Smooth muscle cell (in vitro differentiated cells): ENCODE data around the gene CDHR2. TPM values are rescaled to one million over a fixed set of nuclear protein-coding genes. Genes with fewer than 3 reads are reported as not detected.

ENCODE experiments used
- DNase-seq: peaks from one replicate; lab custom pipeline; 2025; ENCODE audit not compliant: unreplicated experiment; lab: John Stamatoyannopoulos, UW
- H2AFZ ChIP-seq: fragments of 200-600 bp; sonication (generic); 2 replicates; pipeline ENCODE4 v1.6.0; 2016; ENCODE audit warnings: antibody characterized with exemption, low read depth, mild to moderate bottlenecking
- H3F3A ChIP-seq: fragments of 200-600 bp; sonication (generic); 2 replicates; pipeline ENCODE4 v1.6.0; 2017; ENCODE audit warnings: antibody characterized with exemption, low read depth
- H3K27ac ChIP-seq: fragments of 200-600 bp; sonication (generic); 2 replicates; pipeline ENCODE4 v1.5.1; 2016; ENCODE audit warnings: low read depth, mild to moderate bottlenecking
- H3K27me3 ChIP-seq: fragments of 200-600 bp; sonication (generic); 2 replicates; pipeline ENCODE4 v1.6.1; 2016; ENCODE audit warnings: low read depth, mild to moderate bottlenecking
- H3K36me3 ChIP-seq: fragments of 200-600 bp; sonication (generic); 2 replicates; pipeline ENCODE4 v1.5.1; 2016; ENCODE audit warnings: low read depth
- H3K4me1 ChIP-seq: fragments of 200-600 bp; sonication (generic); 2 replicates; pipeline ENCODE4 v1.5.1; 2016; ENCODE audit warnings: low read depth
- H3K4me2 ChIP-seq: fragments of 200-600 bp; sonication (generic); 2 replicates; pipeline ENCODE4 v1.6.0; 2016; ENCODE audit warnings: mild to moderate bottlenecking
- H3K4me3 ChIP-seq: fragments of 200-600 bp; sonication (generic); 2 replicates; pipeline ENCODE4 v1.5.1; 2016; ENCODE audit warnings: mild to moderate bottlenecking
- H3K79me2 ChIP-seq: fragments of 200-600 bp; sonication (generic); 2 replicates; pipeline ENCODE4 v1.6.0; 2016; ENCODE audit warnings: low read depth, mild to moderate bottlenecking
- H3K9ac ChIP-seq: fragments of 200-600 bp; sonication (generic); 2 replicates; pipeline ENCODE4 v1.6.0; 2016; ENCODE audit warnings: low read depth
- H3K9me3 ChIP-seq: fragments of 200-600 bp; sonication (generic); replicated peaks from 2 replicates; pipeline ENCODE4 v1.5.1; 2016; ENCODE audit warnings: low read depth
- H4K20me1 ChIP-seq: fragments of 200-600 bp; sonication (generic); 2 replicates; pipeline ENCODE4 v1.6.0; 2016; ENCODE audit warnings: low read depth
- whole genome bisulfite sequencing: methylation state at CpG from one replicate; pipeline ENCODE4 v1.1.7; 2016; ENCODE audit warnings: low lambda C conversion rate; 5-methylcytosine and 5-hydroxymethylcytosine counted together
- polyA plus RNA-seq: library from polyadenylated mRNA; unstranded; fragments of >200 nt; fragmentation: Nextera tagmentation; extraction: Ambion mirVana; gene quantifications from 2 replicates; pipeline ENCODE4 v1.2.1, GENCODE V29; 2016
- total RNA-seq: library from RNA; depleted of rRNA; stranded (reverse); fragments of >200 nt; gene quantifications from 2 replicates; pipeline ENCODE4 v1.2.3, GENCODE V29; 2014
- TF ChIP-seq, protein P1 (sequence below): fragments of 200-600 bp; sonication (generic); IDR thresholded peaks from 2 replicates; pipeline ENCODE4 v1.5.1; 2017; ENCODE audit warnings: borderline replicate concordance, mild to moderate bottlenecking, antibody characterized with exemption; ENCODE audit not compliant: insufficient read depth, poor library complexity, severe bottlenecking

CDHR2 gene
- total and polyA plus RNA-seq, 2 experiments from 2014 or later, result 0.13 TPM; not detected in 1

DNA sequence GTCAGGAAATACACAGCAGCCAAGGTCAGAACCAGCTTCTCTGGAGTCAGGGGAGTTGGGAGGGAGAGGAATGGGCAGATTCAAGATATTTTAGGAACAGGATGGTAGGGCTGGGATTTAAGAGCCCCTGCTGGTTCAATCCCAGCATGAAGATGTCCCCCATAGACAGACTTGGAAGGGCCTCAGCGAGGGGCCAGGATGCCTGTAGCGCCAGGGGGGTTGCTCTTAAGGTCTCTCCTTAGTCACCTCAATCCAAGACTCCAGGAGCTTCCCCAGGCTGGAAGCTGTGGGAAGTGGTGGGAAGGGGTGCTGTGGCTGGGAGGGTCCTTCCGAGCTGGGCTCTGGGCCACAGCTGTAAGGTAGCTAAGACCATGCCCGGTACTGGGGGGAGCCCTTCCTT, 90.1 kb downstream of the CDHR2 start:
- 59% methylated on average over 4 of the region's 4 CpGs for WGBS
- Histone ChIP-seq H3K36me3 (no peaks in the 10 kb centered on the region), H4K20me1 (no peaks in the 10 kb centered on the region), H3K9me3 (no peaks in the 10 kb centered on the region), H3F3A (no peaks in the 10 kb centered on the region), H3K9ac (no peak overlapping the region), H3K27ac (no peak overlapping the region), H2AFZ (no peak overlapping the region), H3K79me2 (no peaks in the 10 kb centered on the region), H3K4me3 (no peak overlapping the region), H3K27me3 (no peaks in the 10 kb centered on the region), H3K4me1 (no peaks in the 10 kb centered on the region), H3K4me2 (no peak overlapping the region)
- TF ChIP-seq, protein P1, sequence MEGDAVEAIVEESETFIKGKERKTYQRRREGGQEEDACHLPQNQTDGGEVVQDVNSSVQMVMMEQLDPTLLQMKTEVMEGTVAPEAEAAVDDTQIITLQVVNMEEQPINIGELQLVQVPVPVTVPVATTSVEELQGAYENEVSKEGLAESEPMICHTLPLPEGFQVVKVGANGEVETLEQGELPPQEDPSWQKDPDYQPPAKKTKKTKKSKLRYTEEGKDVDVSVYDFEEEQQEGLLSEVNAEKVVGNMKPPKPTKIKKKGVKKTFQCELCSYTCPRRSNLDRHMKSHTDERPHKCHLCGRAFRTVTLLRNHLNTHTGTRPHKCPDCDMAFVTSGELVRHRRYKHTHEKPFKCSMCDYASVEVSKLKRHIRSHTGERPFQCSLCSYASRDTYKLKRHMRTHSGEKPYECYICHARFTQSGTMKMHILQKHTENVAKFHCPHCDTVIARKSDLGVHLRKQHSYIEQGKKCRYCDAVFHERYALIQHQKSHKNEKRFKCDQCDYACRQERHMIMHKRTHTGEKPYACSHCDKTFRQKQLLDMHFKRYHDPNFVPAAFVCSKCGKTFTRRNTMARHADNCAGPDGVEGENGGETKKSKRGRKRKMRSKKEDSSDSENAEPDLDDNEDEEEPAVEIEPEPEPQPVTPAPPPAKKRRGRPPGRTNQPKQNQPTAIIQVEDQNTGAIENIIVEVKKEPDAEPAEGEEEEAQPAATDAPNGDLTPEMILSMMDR, result no peak
- DNase-seq, result no peak

DNA sequence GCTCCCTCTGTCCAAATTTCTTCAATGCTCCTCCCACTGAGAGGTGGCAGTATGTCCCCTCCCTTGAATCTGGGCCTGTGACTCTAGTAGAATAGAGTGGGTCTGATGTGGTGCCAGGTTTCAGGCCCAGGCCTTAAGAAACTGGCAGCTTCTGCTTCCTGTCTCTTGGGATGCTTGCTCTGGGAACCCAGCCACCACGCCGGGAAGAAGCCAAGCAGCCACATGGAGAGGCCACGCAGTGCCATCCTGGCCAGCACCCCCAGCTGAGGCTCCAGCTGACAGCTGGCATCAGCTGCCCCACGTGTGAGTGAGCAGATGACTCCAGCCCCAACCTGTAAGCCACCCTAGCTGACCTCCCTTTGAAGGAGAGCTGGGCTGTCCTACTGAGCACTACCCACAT, 90.8 kb downstream of the CDHR2 start:
- H3F3A ChIP-seq, result no peaks in the 10 kb centered on the region
- WGBS, result 89% methylated on average over 4 of the region's 4 CpGs
- no peaks in the 10 kb centered on the region for H3K36me3 ChIP-seq
- no peak overlapping the region for H2AFZ ChIP-seq
- H3K4me1 ChIP-seq, result no peaks in the 10 kb centered on the region
- no peaks in the 10 kb centered on the region for H3K9me3 ChIP-seq
- no peak overlapping the region for H3K4me2 ChIP-seq
- H3K9ac ChIP-seq, result no peak overlapping the region
- H3K27me3 ChIP-seq, result no peaks in the 10 kb centered on the region
- no peak for DNase-seq
- no peaks in the 10 kb centered on the region for H3K79me2 ChIP-seq
- no peak overlapping the region for H3K4me3 ChIP-seq
- no peaks in the 10 kb centered on the region for H4K20me1 ChIP-seq
- TF ChIP-seq, protein P1, result no peak
- H3K27ac ChIP-seq, result no peak overlapping the region

DNA sequence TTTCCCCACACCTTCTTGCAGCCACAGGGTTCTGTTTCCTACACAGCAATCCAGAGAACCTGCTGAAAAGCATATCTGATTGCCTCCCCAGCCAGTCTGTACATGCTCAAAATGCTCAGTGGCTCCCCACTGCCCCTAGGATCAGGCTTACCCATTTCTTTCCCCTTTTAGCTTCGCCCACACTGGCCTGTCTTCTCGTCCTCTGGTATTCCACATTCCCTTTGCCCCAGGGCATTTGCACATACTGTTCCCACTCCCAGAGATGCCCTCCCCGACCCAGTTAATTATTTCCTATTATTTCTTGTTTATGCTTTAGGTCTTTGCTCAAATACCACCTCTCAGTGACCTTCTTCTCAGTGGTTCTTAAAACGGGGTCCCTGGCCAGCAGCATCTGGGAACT, 91.5 kb downstream of the CDHR2 start:
- H3K27ac ChIP-seq, result no peak overlapping the region
- H3K9me3 ChIP-seq, result no peaks in the 10 kb centered on the region
- H3K79me2 ChIP-seq, result no peaks in the 10 kb centered on the region
- H3K4me3 ChIP-seq, result no peak overlapping the region
- DNase-seq, result no peak
- H3F3A ChIP-seq, result no peaks in the 10 kb centered on the region
- no peaks in the 10 kb centered on the region for H3K27me3 ChIP-seq
- TF ChIP-seq, protein P1, result no peak
- H3K4me1 ChIP-seq, result no peaks in the 10 kb centered on the region
- 72% methylated on average over 4 of the region's 4 CpGs for WGBS
- no peaks in the 10 kb centered on the region for H4K20me1 ChIP-seq
- H3K9ac ChIP-seq, result no peak overlapping the region
- H2AFZ ChIP-seq, result no peak overlapping the region
- no peak overlapping the region for H3K4me2 ChIP-seq
- no peaks in the 10 kb centered on the region for H3K36me3 ChIP-seq

DNA sequence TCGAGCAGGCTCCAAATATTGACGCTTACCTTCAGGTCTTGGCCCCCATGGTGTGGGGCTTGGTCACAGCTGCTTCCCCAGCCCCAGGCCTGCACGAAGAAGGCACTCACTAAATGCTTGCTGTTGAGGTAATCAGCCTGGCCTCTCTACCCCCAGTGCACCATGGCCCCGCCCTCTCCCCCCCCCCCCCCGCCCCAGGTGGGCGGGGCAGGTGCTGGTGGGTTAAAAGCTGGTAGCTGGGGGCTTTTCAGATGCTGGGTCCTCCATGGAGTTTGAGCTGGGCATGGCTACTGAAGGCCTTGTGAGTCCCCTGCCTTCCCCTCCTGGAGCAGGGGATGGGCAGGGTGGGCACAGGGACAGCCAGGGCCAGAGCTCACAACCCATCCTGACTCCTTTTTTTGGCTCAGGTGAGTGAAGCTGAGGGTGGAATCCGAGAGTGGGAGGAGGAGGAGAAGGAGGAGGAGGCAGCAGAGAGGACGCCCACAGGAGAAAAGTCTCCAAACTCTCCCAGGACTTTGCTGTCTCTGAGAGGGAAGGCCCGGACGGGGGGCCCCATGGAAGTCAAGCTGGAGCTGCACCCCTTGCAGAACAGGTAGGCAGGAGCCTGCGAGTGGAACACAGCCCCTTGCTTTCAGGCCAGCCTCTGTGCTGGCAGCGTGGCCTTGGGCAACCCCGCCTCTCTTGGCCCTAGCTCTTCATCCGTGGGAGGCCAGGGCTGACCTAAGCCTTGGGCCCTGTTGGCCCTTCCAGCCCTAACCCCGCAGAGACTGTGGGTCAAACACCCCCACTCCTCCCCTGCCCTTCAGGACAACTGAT, 93.7 kb downstream of the CDHR2 start:
- 61% methylated on average over 13 of the region's 15 CpGs for WGBS
- no peak for DNase-seq

More for the DNA sequence above, 93.7 kb downstream of the CDHR2 start:
- Histone ChIP-seq H3K9ac (no peak overlapping the region), H3K4me3 (no peak overlapping the region), H3K79me2 (peaks cover 4% of the 10 kb centered on the region), H4K20me1 (no peaks in the 10 kb centered on the region), H2AFZ (no peak overlapping the region), H3K27me3 (no peaks in the 10 kb centered on the region), H3K4me2 (no peak overlapping the region), H3K27ac (no peak overlapping the region), H3F3A (no peaks in the 10 kb centered on the region), H3K9me3 (no peaks in the 10 kb centered on the region), H3K36me3 (no peaks in the 10 kb centered on the region), H3K4me1 (peaks cover 3% of the 10 kb centered on the region)
- TF ChIP-seq, protein P1, result no peak
